Measurements from ENCODE around the gene HTRA2.

GRCh38 chr2:74569686-74570085, 40.0 kb downstream of the HTRA2 start:
- TF ChIP-seq CTCF (IDR thresholded peaks at IDR 0.05; ENCODE audit: low read depth, low read length, missing input control), result no peak
- TF ChIP-seq ZBTB33 (IDR thresholded peaks at IDR 0.05), result no peak
- TF ChIP-seq GABPA (IDR thresholded peaks at IDR 0.05 in 1 of 2, conservative IDR thresholded peaks at IDR 0.05 in 1 of 2), result no peak
- no peak for TF ChIP-seq MAX (IDR thresholded peaks at IDR 0.05)
- TF ChIP-seq ATF3 (IDR thresholded peaks at IDR 0.05), result no peak
- TF ChIP-seq YY1 (IDR thresholded peaks at IDR 0.05), result no peak
- TF ChIP-seq TAF1 (conservative IDR thresholded peaks at IDR 0.05), result no peak
- TF ChIP-seq REST (IDR thresholded peaks at IDR 0.05), result no peak
- TF ChIP-seq SP1 (IDR thresholded peaks at IDR 0.05), result no peak
- no peak for TF ChIP-seq RAD21 (IDR thresholded peaks at IDR 0.05)

Data from liver (tissue), 3 donors.